H9 (cell line): Measurements from ENCODE around the gene RC3H1. TPM values are rescaled to one million over a fixed set of nuclear protein-coding genes. Genes with fewer than 3 reads are reported as not detected.

Source experiments
- DNase-seq: peaks from one replicate; pipeline ENCODE4 v3.0.0-alpha.2; 2017
- H2AFZ ChIP-seq: one replicate; pipeline ENCODE4 v1.6.1; 2013; ENCODE audit warnings: mild to moderate bottlenecking, low read length, control low read depth, moderate library complexity
- H2AK5ac ChIP-seq: 2 replicates; pipeline ENCODE4 v1.6.1; 2013; ENCODE audit warnings: low read length, control low read depth, mixed read lengths; ENCODE audit not compliant: insufficient read length
- H2BK120ac ChIP-seq: one replicate; pipeline ENCODE4 v1.6.1; 2013; ENCODE audit warnings: low read depth, mild to moderate bottlenecking, low read length, control low read depth, inconsistent platforms; ENCODE audit not compliant: poor library complexity, severe bottlenecking
- H2BK12ac ChIP-seq: 2 replicates; pipeline ENCODE4 v1.6.1; 2013; ENCODE audit warnings: low read length, control low read depth, mixed read lengths, low read depth; ENCODE audit not compliant: insufficient read length
- H2BK15ac ChIP-seq: 2 replicates; pipeline ENCODE4 v1.6.1; 2013; ENCODE audit warnings: low read depth, low read length, control low read depth
- H2BK20ac ChIP-seq: one replicate; pipeline ENCODE4 v1.6.1; 2013; ENCODE audit warnings: low read depth, mild to moderate bottlenecking, low read length, control low read depth, inconsistent platforms; ENCODE audit not compliant: poor library complexity, severe bottlenecking
- H2BK5ac ChIP-seq: 2 replicates; pipeline ENCODE4 v1.6.1; 2013; ENCODE audit warnings: low read length, control low read depth, mixed read lengths; ENCODE audit not compliant: insufficient read length
- H3K14ac ChIP-seq: 2 replicates; pipeline ENCODE4 v1.6.1; 2013; ENCODE audit warnings: low read length, control low read depth; ENCODE audit not compliant: insufficient read depth
- H3K18ac ChIP-seq: 2 replicates; pipeline ENCODE4 v1.6.1; 2013; ENCODE audit warnings: low read depth, mild to moderate bottlenecking, mixed read lengths, low read length, control low read depth; ENCODE audit not compliant: insufficient read length
- H3K23ac ChIP-seq: 2 replicates; pipeline ENCODE4 v1.6.1; 2013; ENCODE audit warnings: low read length, control low read depth, mixed read lengths, low read depth; ENCODE audit not compliant: insufficient read length
- H3K23me2 ChIP-seq: 2 replicates; pipeline ENCODE4 v1.6.1; 2013; ENCODE audit warnings: low read depth, mild to moderate bottlenecking, mixed read lengths, low read length, control low read depth; ENCODE audit not compliant: insufficient read length, poor library complexity, severe bottlenecking
- H3K27ac ChIP-seq: 2 replicates; pipeline ENCODE4 v1.5.1; 2013; ENCODE audit warnings: low read length, control low read depth, mixed read lengths, low read depth; ENCODE audit not compliant: insufficient read length
- H3K27me3 ChIP-seq: 2 replicates; pipeline ENCODE4 v1.6.1; 2013; ENCODE audit warnings: low read length, control low read depth, inconsistent platforms; ENCODE audit not compliant: insufficient read depth
- H3K4ac ChIP-seq: 2 replicates; pipeline ENCODE4 v1.6.1; 2013; ENCODE audit warnings: low read depth, mild to moderate bottlenecking, control low read depth, inconsistent platforms, low read length, moderate library complexity
- H3K4me1 ChIP-seq: 2 replicates; pipeline ENCODE4 v1.6.1; 2013; ENCODE audit warnings: low read length, control low read depth, inconsistent platforms; ENCODE audit not compliant: insufficient read depth
- H3K4me2 ChIP-seq: 2 replicates; pipeline ENCODE4 v1.6.1; 2013; ENCODE audit warnings: low read length, control low read depth, mixed read lengths; ENCODE audit not compliant: insufficient read length, insufficient read depth
- H3K56ac ChIP-seq: 2 replicates; pipeline ENCODE4 v1.6.1; 2013; ENCODE audit warnings: low read depth, mild to moderate bottlenecking, mixed read lengths, low read length, control low read depth; ENCODE audit not compliant: insufficient read length
- H3K79me1 ChIP-seq: 2 replicates; pipeline ENCODE4 v1.6.1; 2013; ENCODE audit warnings: low read depth, mild to moderate bottlenecking, moderate library complexity, low read length, control low read depth, inconsistent platforms; ENCODE audit not compliant: insufficient read depth, poor library complexity, severe bottlenecking
- H3K79me2 ChIP-seq: 2 replicates; pipeline ENCODE4 v1.6.1; 2013; ENCODE audit warnings: low read length, control low read depth, inconsistent platforms; ENCODE audit not compliant: insufficient read depth
- H3K9ac ChIP-seq: 2 replicates; pipeline ENCODE4 v1.6.1; 2013; ENCODE audit warnings: low read length, control low read depth, mixed read lengths; ENCODE audit not compliant: insufficient read length; ENCODE audit errors: extremely low read depth
- H3K9me3 ChIP-seq: one replicate; pipeline ENCODE4 v1.6.1; 2013; ENCODE audit warnings: low read depth, low read length, inconsistent platforms; ENCODE audit not compliant: control insufficient read depth
- H3T11ph ChIP-seq: one replicate; pipeline ENCODE4 v1.6.1; 2013; ENCODE audit warnings: mild to moderate bottlenecking, low read length, control low read depth, inconsistent platforms
- H4K20me1 ChIP-seq: one replicate; pipeline ENCODE4 v1.6.1; 2013; ENCODE audit not compliant: control insufficient read depth, insufficient read length, insufficient read depth
- H4K5ac ChIP-seq: 2 replicates; pipeline ENCODE4 v1.6.1; 2013; ENCODE audit warnings: low read depth, mild to moderate bottlenecking, mixed read lengths, low read length, control low read depth; ENCODE audit not compliant: insufficient read length
- H4K8ac ChIP-seq: replicated peaks from 2 replicates; pipeline ENCODE4 v1.6.1; 2013; ENCODE audit warnings: low read length, control low read depth, mixed read lengths, low read depth; ENCODE audit not compliant: insufficient read length
- H4K91ac ChIP-seq: 2 replicates; pipeline ENCODE4 v1.6.1; 2013; ENCODE audit warnings: low read depth, mild to moderate bottlenecking, moderate library complexity, mixed read lengths, low read length, control low read depth; ENCODE audit not compliant: insufficient read length
- H3K27ac Mint-ChIP-seq, 3 experiments: 2 replicates in 2 of 3; 3 replicates in 1 of 3; pipeline ENCODE4 v1.8.0; 2020 to 2021; ENCODE audit warnings: mixed read lengths in 3 of 3, mild to moderate bottlenecking in 1 of 3, moderate library complexity in 1 of 3
- H3K27me3 Mint-ChIP-seq: 2 replicates; pipeline ENCODE4 v1.8.0; 2021; ENCODE audit warnings: low read depth, mild to moderate bottlenecking, moderate library complexity, mixed read lengths
- H3K36me3 Mint-ChIP-seq, 3 experiments: 2 replicates in 2 of 3; 3 replicates in 1 of 3; pipeline ENCODE4 v1.8.0; 2020 to 2021; ENCODE audit warnings: low read depth in 3 of 3, mixed read lengths in 3 of 3; ENCODE audit not compliant: insufficient read depth in 1 of 3
- H3K4me1 Mint-ChIP-seq, 2 experiments: 2 replicates each; pipeline ENCODE4 v1.8.0; 2020; ENCODE audit warnings: mixed read lengths in 2 of 2
- H3K4me3 Mint-ChIP-seq, 2 experiments: 2 replicates in 1 of 2; 3 replicates in 1 of 2; pipeline ENCODE4 v1.8.0; 2020 to 2021; ENCODE audit warnings: mild to moderate bottlenecking in 2 of 2, mixed read lengths in 2 of 2, moderate library complexity in 1 of 2
- H3K9me3 Mint-ChIP-seq, 2 experiments: 2 replicates in 1 of 2; 3 replicates in 1 of 2; pipeline ENCODE4 v1.8.0; 2020; ENCODE audit warnings: mild to moderate bottlenecking in 2 of 2, mixed read lengths in 2 of 2, moderate library complexity in 1 of 2
- CTCF ChIP-seq: fragments of 200-600 bp; sonication (generic); conservative IDR thresholded peaks from 3 replicates; pipeline ENCODE4 v1.8.0; 2021; ENCODE audit warnings: antibody characterized with exemption, mild to moderate bottlenecking
- total RNA-seq: library from RNA; stranded (reverse); gene quantifications from 2 replicates; pipeline ENCODE4 v1.2.1, GENCODE V29; 2021

RC3H1 gene
- total RNA-seq, 1 experiment from 2014 or later: 36.1 TPM

GRCh38 chr1:174028495-174028894 is 6.3 kb upstream of the RC3H1 start:
- H2BK5ac ChIP-seq: no peak overlapping the region
- H3K4me2 ChIP-seq: no peak overlapping the region
- no peak overlapping the region for H3K14ac ChIP-seq
- no peak overlapping the region for H3K27ac ChIP-seq
- no peak overlapping the region for H2BK20ac ChIP-seq
- no peak overlapping the region for H2BK12ac ChIP-seq
- H3K79me2 ChIP-seq: no peaks in the 10 kb centered on the region
- H3K18ac ChIP-seq: no peak overlapping the region
- Mint-ChIP-seq H3K27me3 (peaks cover 56% of the 10 kb centered on the region), H3K4me3 (no peak overlapping the region), H3K9me3 (no peaks in the 10 kb centered on the region), H3K27ac (no peak overlapping the region), H3K4me1 (peaks cover 8 to 9% of the 10 kb centered on the region in 2 experiments), H3K36me3 (no peaks in the 10 kb centered on the region)
- no peak overlapping the region for H4K91ac ChIP-seq
- H2AFZ ChIP-seq: no peak overlapping the region
- no peak overlapping the region for H4K8ac ChIP-seq
- no peaks in the 10 kb centered on the region for H4K20me1 ChIP-seq
- H2BK15ac ChIP-seq: no peak overlapping the region
- TF ChIP-seq CTCF: no peak
- no peak overlapping the region for H3K4ac ChIP-seq
- no peak overlapping the region for H3K23ac ChIP-seq
- no peak for DNase-seq
- peaks cover 7% of the 10 kb centered on the region; the same call in 1 of the 2 replicates for H3K27me3 ChIP-seq
- H4K5ac ChIP-seq: no peak overlapping the region
- H3K79me1 ChIP-seq: no peaks in the 10 kb centered on the region
- H3K23me2 ChIP-seq: no peaks in the 10 kb centered on the region
- H3T11ph ChIP-seq: no peak overlapping the region
- H3K4me1 ChIP-seq: no peaks in the 10 kb centered on the region
- no peak overlapping the region for H2AK5ac ChIP-seq
- H3K9ac ChIP-seq: no peak overlapping the region
- H2BK120ac ChIP-seq: no peak overlapping the region
- no peak overlapping the region for H3K56ac ChIP-seq
- H3K9me3 ChIP-seq: no peaks in the 10 kb centered on the region
